Prostate gland (tissue), 2 donors: ENCODE data around the gene TMED9. TPM values are rescaled to one million over a fixed set of nuclear protein-coding genes. Genes with fewer than 3 reads are reported as not detected.

Experiments
- DNase-seq: peaks from one replicate; pipeline ENCODE4 v3.0.0-alpha.2; 2019; ENCODE audit warnings: low spot score
- H3K27ac ChIP-seq, 2 donors: fragments of 200-600 bp; sonication (generic); 2 replicates each; pipeline ENCODE4 v1.5.1; 2017 to 2019
- H3K27me3 ChIP-seq: fragments of 200-600 bp; sonication (generic); replicated peaks from 2 replicates; pipeline ENCODE4 v1.5.1; 2019; ENCODE audit not compliant: insufficient read depth
- H3K36me3 ChIP-seq, 2 donors: fragments of 200-600 bp; sonication (generic); 1 replicate in 1 of 2; 2 replicates in 1 of 2; pipeline versions ENCODE4 v1.5.1 to v1.8.1; 2017 to 2019
- H3K4me1 ChIP-seq: fragments of 200-600 bp; sonication (generic); replicated peaks from 2 replicates; pipeline ENCODE4 v1.5.1; 2019
- H3K4me3 ChIP-seq, 2 donors: fragments of 200-600 bp; sonication (generic); 2 replicates each; pipeline ENCODE4 v1.5.1; 2017 to 2019
- H3K9me3 ChIP-seq: fragments of 200-600 bp; sonication (generic); 2 replicates; pipeline ENCODE4 v1.5.1; 2017
- CTCF ChIP-seq, 4 experiments: fragments of 200-600 bp in 2 of 4; fragments of 450-650 bp in 2 of 4; sonication (generic) in 2 of 4; IDR thresholded peaks; 1 replicate in 3 of 4; 2 replicates in 1 of 4; pipeline ENCODE4 v1.5.1; 2016 to 2019; ENCODE audit warnings: antibody characterized with exemption in 4 of 4, mild to moderate bottlenecking in 2 of 4, moderate library complexity in 2 of 4
- POLR2A ChIP-seq: fragments of 450-650 bp; IDR thresholded peaks from one replicate; pipeline ENCODE4 v1.6.1; 2016; ENCODE audit warnings: antibody characterized with exemption, mild to moderate bottlenecking
- POLR2AphosphoS5 ChIP-seq: sonication (generic); formaldehyde crosslinking; IDR thresholded peaks from one replicate; pipeline ENCODE4 v1.6.1; 2017; ENCODE audit warnings: antibody characterized with exemption
- WGBS: methylation state at CpG from one replicate; pipeline ENCODE4 v1.1.5; 2018; 5-methylcytosine and 5-hydroxymethylcytosine counted together
- intact Hi-C: fragments of 100-400 bp; cut with DNase I; formaldehyde crosslinking; loops from one replicate; pipeline ENCODE4 v1.14.2; 2022
- total RNA-seq, 2 donors: library from RNA; depleted of rRNA; stranded (reverse); fragments of >200 nt; gene quantifications; one replicate each; pipeline ENCODE4 v1.1.0, GENCODE V29; 2016

TMED9 gene
- total RNA-seq, 2 donors from 2014 or later: 136 to 176 TPM

- Histone ChIP-seq H3K4me1 (peaks cover 3% of the 10 kb centered on the region), H3K27me3 (no peaks in the 10 kb centered on the region), H3K36me3 (peaks cover 11 to 14% of the 10 kb centered on the region in 2 donors), H3K4me3 (no peak overlapping the region), H3K9me3 (no peaks in the 10 kb centered on the region), H3K27ac (no peak overlapping the region)
- DNase-seq: no peak
- 88% methylated on average over 3 of the region's 3 CpGs for WGBS
- TF ChIP-seq POLR2A (no peak), CTCF (IDR thresholded peaks at IDR 0.05) (no peak), POLR2AphosphoS5 (no peak)
- intact Hi-C loops: loop anchor here (5.0 kb wide), 1 partner anchor 56 kb away; no protein-coding TSS in a partner anchor
Observed at GRCh38 chr5:177593511-177593910, 1.5 kb downstream of the TMED9 start.

- H3K4me1 ChIP-seq: peaks cover 3% of the 10 kb centered on the region
- 94% methylated on average over 8 of the region's 8 CpGs for WGBS
- TF ChIP-seq POLR2A: no peak
- TF ChIP-seq CTCF (IDR thresholded peaks at IDR 0.05): no peak
- TF ChIP-seq POLR2AphosphoS5: no peak
- no peak for DNase-seq
- H3K27ac ChIP-seq: no peak overlapping the region
- H3K4me3 ChIP-seq: no peak overlapping the region
- H3K27me3 ChIP-seq: no peaks in the 10 kb centered on the region
- intact Hi-C loops: loop anchor here (5.0 kb wide), 1 partner anchor 57 kb away; no protein-coding TSS in a partner anchor
- H3K36me3 ChIP-seq: peaks cover 11 to 14% of the 10 kb centered on the region in 2 donors
- H3K9me3 ChIP-seq: no peaks in the 10 kb centered on the region
Observed at GRCh38 chr5:177594071-177594470, 2.1 kb downstream of the TMED9 start.

GRCh38 chr5:177595026-177595585 is 3.1 kb downstream of the TMED9 start:
- WGBS: 97% methylated on average over 8 of the region's 8 CpGs
- TF ChIP-seq POLR2A: no peak
- TF ChIP-seq POLR2AphosphoS5: no peak
- no peak for TF ChIP-seq CTCF (IDR thresholded peaks at IDR 0.05)

GRCh38 chr5:177595991-177596774 is 4.2 kb downstream of the TMED9 start:
- DNase-seq: no peak
- 100% methylated on average over 2 of the region's 2 CpGs for WGBS
- H3K27me3 ChIP-seq: no peaks in the 10 kb centered on the region

More at GRCh38 chr5:177595026-177595585, 3.1 kb downstream of the TMED9 start:
- no peaks in the 10 kb centered on the region for H3K9me3 ChIP-seq
- H3K4me1 ChIP-seq: peaks cover 3% of the 10 kb centered on the region
- DNase-seq: no peak
- no peaks in the 10 kb centered on the region for H3K27me3 ChIP-seq
- H3K27ac ChIP-seq: no peak overlapping the region
- H3K36me3 ChIP-seq: peaks cover 11 to 14% of the 10 kb centered on the region in 2 donors
- H3K4me3 ChIP-seq: no peak overlapping the region
- intact Hi-C loops: no loop called here

More at GRCh38 chr5:177595991-177596774, 4.2 kb downstream of the TMED9 start:
- H3K36me3 ChIP-seq: peaks cover 11 to 14% of the 10 kb centered on the region in 2 donors
- H3K4me1 ChIP-seq: peaks cover 3% of the 10 kb centered on the region
- no peak overlapping the region for H3K27ac ChIP-seq
- intact Hi-C loops: no loop called here
- no peak overlapping the region for H3K4me3 ChIP-seq
- TF ChIP-seq CTCF (IDR thresholded peaks at IDR 0.05): no peak
- no peak for TF ChIP-seq POLR2AphosphoS5
- no peak for TF ChIP-seq POLR2A
- no peaks in the 10 kb centered on the region for H3K9me3 ChIP-seq
